ENCODE data around the gene RAB35. TPM values are rescaled to one million over a fixed set of nuclear protein-coding genes. Genes with fewer than 3 reads are reported as not detected.

The RAB35 gene
- total RNA-seq, 1 experiment from 2014 or later, result 68.2 TPM

DNA sequence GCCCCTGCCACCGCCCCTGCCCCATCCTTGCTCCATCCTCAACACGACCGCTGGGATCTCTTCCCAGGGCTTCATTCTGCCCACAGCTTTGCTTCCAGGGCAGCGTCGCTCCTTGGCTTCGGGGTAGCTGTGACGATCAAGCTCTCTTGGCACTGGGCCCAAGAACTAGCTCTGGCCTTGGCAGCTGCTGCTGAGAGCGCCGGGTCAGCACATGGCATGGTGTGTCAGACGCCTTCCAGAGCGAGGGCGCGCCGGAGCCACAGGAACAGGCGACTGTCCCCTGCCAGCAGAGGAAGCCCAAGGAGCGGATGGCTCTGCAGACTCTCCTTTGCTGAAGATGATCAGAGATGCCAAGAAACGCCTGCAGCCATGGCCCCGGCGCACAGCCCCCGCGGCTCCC is 15.9 kb downstream of the RAB35 start:
- Mint-ChIP-seq H3K9me3 (ENCODE audit: low read depth, unreplicated experiment) (no peaks in the 10 kb centered on the region), H3K27me3 (ENCODE audit: unreplicated experiment) (no peaks in the 10 kb centered on the region), H3K36me3 (ENCODE audit: insufficient read depth, unreplicated experiment) (peaks cover 67% of the 10 kb centered on the region), H3K27ac (ENCODE audit: unreplicated experiment) (no peak overlapping the region), H3K4me1 (ENCODE audit: low read depth, unreplicated experiment) (peaks cover 10% of the 10 kb centered on the region), H3K4me3 (ENCODE audit: low read depth, unreplicated experiment) (no peak overlapping the region)
- no peak for DNase-seq
- no peak for TF ChIP-seq CTCF (IDR thresholded peaks at IDR 0.05; ENCODE audit: unreplicated experiment)
- CTCF ChIA-PET, result no interaction called here
- no TSS peak for BruUV-seq (replicated peaks)
- intact Hi-C loops (cut with micrococcal nuclease; ENCODE audit: unreplicated experiment), result no loop called here

- peaks cover 2% of the 10 kb centered on the region for H3K4me1 Mint-ChIP-seq (ENCODE audit: low read depth, unreplicated experiment)
- DNase-seq, result no peak
- intact Hi-C loops (cut with micrococcal nuclease; ENCODE audit: unreplicated experiment), result no loop called here
- peaks cover 67% of the 10 kb centered on the region for H3K36me3 Mint-ChIP-seq (ENCODE audit: insufficient read depth, unreplicated experiment)
- CTCF ChIA-PET, result no interaction called here
- H3K27ac Mint-ChIP-seq (ENCODE audit: unreplicated experiment), result no peak overlapping the region
- no peaks in the 10 kb centered on the region for H3K27me3 Mint-ChIP-seq (ENCODE audit: unreplicated experiment)
- no peak for TF ChIP-seq CTCF (IDR thresholded peaks at IDR 0.05; ENCODE audit: unreplicated experiment)
- no peaks in the 10 kb centered on the region for H3K9me3 Mint-ChIP-seq (ENCODE audit: low read depth, unreplicated experiment)
- no peak overlapping the region for H3K4me3 Mint-ChIP-seq (ENCODE audit: low read depth, unreplicated experiment)
- BruUV-seq (replicated peaks), result no TSS peak
These were observed 16.8 kb downstream of the RAB35 start for GRCh38 chr12:120099738-120100137.

GRCh38 chr12:120098756-120099470 is 17.6 kb downstream of the RAB35 start:
- Mint-ChIP-seq H3K27ac (ENCODE audit: unreplicated experiment) (no peak overlapping the region), H3K4me3 (ENCODE audit: low read depth, unreplicated experiment) (no peak overlapping the region), H3K9me3 (ENCODE audit: low read depth, unreplicated experiment) (no peaks in the 10 kb centered on the region), H3K4me1 (ENCODE audit: low read depth, unreplicated experiment) (no peaks in the 10 kb centered on the region), H3K27me3 (ENCODE audit: unreplicated experiment) (no peaks in the 10 kb centered on the region), H3K36me3 (ENCODE audit: insufficient read depth, unreplicated experiment) (peaks cover 64% of the 10 kb centered on the region)
- intact Hi-C loops (cut with micrococcal nuclease; ENCODE audit: unreplicated experiment), result no loop called here
- BruUV-seq (replicated peaks), result no TSS peak
- CTCF ChIA-PET, result no interaction called here
- no peak for DNase-seq
- no peak for TF ChIP-seq CTCF (IDR thresholded peaks at IDR 0.05; ENCODE audit: unreplicated experiment)

GRCh38 chr12:120096671-120097202 is 19.8 kb downstream of the RAB35 start:
- no peak for DNase-seq
- TF ChIP-seq CTCF (IDR thresholded peaks at IDR 0.05; ENCODE audit: unreplicated experiment), result no peak
- no TSS peak for BruUV-seq (replicated peaks)
- no peaks in the 10 kb centered on the region for H3K4me1 Mint-ChIP-seq (ENCODE audit: low read depth, unreplicated experiment)
- H3K27me3 Mint-ChIP-seq (ENCODE audit: unreplicated experiment), result no peaks in the 10 kb centered on the region
- intact Hi-C loops (cut with micrococcal nuclease; ENCODE audit: unreplicated experiment), result no loop called here
- H3K4me3 Mint-ChIP-seq (ENCODE audit: low read depth, unreplicated experiment), result no peak overlapping the region
- CTCF ChIA-PET, result no interaction called here
- H3K27ac Mint-ChIP-seq (ENCODE audit: unreplicated experiment), result no peak overlapping the region
- H3K36me3 Mint-ChIP-seq (ENCODE audit: insufficient read depth, unreplicated experiment), result peaks cover 63% of the 10 kb centered on the region
- H3K9me3 Mint-ChIP-seq (ENCODE audit: low read depth, unreplicated experiment), result no peaks in the 10 kb centered on the region
